ENCODE measurements around the gene TRABD2B.

Gene TRABD2B

GRCh38 chr1:47934243-47934805 lies 62.9 kb downstream of the TRABD2B start:
- H4K20me1 ChIP-seq (ENCODE audit: insufficient read depth, low read length): no peaks in the 10 kb centered on the region
- no peak overlapping the region for H3K4me2 ChIP-seq (ENCODE audit: insufficient read depth, low read length)
- H3K27ac ChIP-seq (ENCODE audit: low read length): no peak overlapping the region
- DNase-seq (no peak), ATAC-seq (ENCODE audit: insufficient read depth, low read depth) (no peak)
- no peak overlapping the region for H2AFZ ChIP-seq (ENCODE audit: low read depth, low read length)
- H3K79me2 ChIP-seq (ENCODE audit: insufficient read depth, low read length): no peaks in the 10 kb centered on the region
- no peak for TF ChIP-seq EZH2 (IDR thresholded peaks at IDR 0.05; ENCODE audit: borderline replicate concordance, low read depth, low read length, severe bottlenecking)
- TF ChIP-seq CTCF (IDR thresholded peaks at IDR 0.05; ENCODE audit: borderline replicate concordance, extremely low read depth, low read length, poor library complexity, severe bottlenecking): no peak
- no peak overlapping the region for H3K9ac ChIP-seq (ENCODE audit: low read depth, low read length)
- no peaks in the 10 kb centered on the region for H3K9me3 ChIP-seq (ENCODE audit: insufficient read depth, low read length, severe bottlenecking)
- H3K27me3 ChIP-seq (ENCODE audit: insufficient read depth, low read length, poor library complexity): peaks cover 6% of the 10 kb centered on the region
- no peak overlapping the region for H3K4me3 ChIP-seq (ENCODE audit: low read depth in 1 of 2, low read length in 2 of 2)
- no peaks in the 10 kb centered on the region for H3K36me3 ChIP-seq (ENCODE audit: insufficient read depth, low read length)
- H3K4me1 ChIP-seq (ENCODE audit: insufficient read depth, low read length): no peaks in the 10 kb centered on the region

- DNase-seq (no peak), ATAC-seq (ENCODE audit: insufficient read depth, low read depth) (no peak)
- TF ChIP-seq CTCF (IDR thresholded peaks at IDR 0.05; ENCODE audit: borderline replicate concordance, extremely low read depth, low read length, poor library complexity, severe bottlenecking): no peak
- no peak for TF ChIP-seq EZH2 (IDR thresholded peaks at IDR 0.05; ENCODE audit: borderline replicate concordance, low read depth, low read length, severe bottlenecking)
- H2AFZ ChIP-seq (ENCODE audit: low read depth, low read length): no peak overlapping the region
- no peak overlapping the region for H3K4me3 ChIP-seq (ENCODE audit: low read depth in 1 of 2, low read length in 2 of 2)
- H3K27me3 ChIP-seq (ENCODE audit: insufficient read depth, low read length, poor library complexity): peaks cover 6% of the 10 kb centered on the region
- no peaks in the 10 kb centered on the region for H4K20me1 ChIP-seq (ENCODE audit: insufficient read depth, low read length)
- no peak overlapping the region for H3K27ac ChIP-seq (ENCODE audit: low read length)
- no peak overlapping the region for H3K9ac ChIP-seq (ENCODE audit: low read depth, low read length)
- no peaks in the 10 kb centered on the region for H3K36me3 ChIP-seq (ENCODE audit: insufficient read depth, low read length)
- H3K9me3 ChIP-seq (ENCODE audit: insufficient read depth, low read length, severe bottlenecking): no peaks in the 10 kb centered on the region
- no peaks in the 10 kb centered on the region for H3K79me2 ChIP-seq (ENCODE audit: insufficient read depth, low read length)
- no peak overlapping the region for H3K4me2 ChIP-seq (ENCODE audit: insufficient read depth, low read length)
- no peaks in the 10 kb centered on the region for H3K4me1 ChIP-seq (ENCODE audit: insufficient read depth, low read length)
These were observed 64.4 kb downstream of the TRABD2B start for GRCh38 chr1:47932743-47933142.

- Histone ChIP-seq H3K27me3 (ENCODE audit: insufficient read depth, low read length, poor library complexity) (peaks cover 6% of the 10 kb centered on the region), H3K9ac (ENCODE audit: low read depth, low read length) (no peak overlapping the region), H3K36me3 (ENCODE audit: insufficient read depth, low read length) (no peaks in the 10 kb centered on the region), H2AFZ (ENCODE audit: low read depth, low read length) (no peak overlapping the region), H3K79me2 (ENCODE audit: insufficient read depth, low read length) (no peaks in the 10 kb centered on the region), H4K20me1 (ENCODE audit: insufficient read depth, low read length) (no peaks in the 10 kb centered on the region), H3K4me3 (ENCODE audit: low read depth in 1 of 2, low read length in 2 of 2) (no peak overlapping the region), H3K4me1 (ENCODE audit: insufficient read depth, low read length) (no peaks in the 10 kb centered on the region), H3K4me2 (ENCODE audit: insufficient read depth, low read length) (no peak overlapping the region), H3K9me3 (ENCODE audit: insufficient read depth, low read length, severe bottlenecking) (no peaks in the 10 kb centered on the region), H3K27ac (ENCODE audit: low read length) (no peak overlapping the region)
- peak; percentile 56 for TF ChIP-seq CTCF (IDR thresholded peaks at IDR 0.05; ENCODE audit: borderline replicate concordance, extremely low read depth, low read length, poor library complexity, severe bottlenecking)
- no peak for TF ChIP-seq EZH2 (IDR thresholded peaks at IDR 0.05; ENCODE audit: borderline replicate concordance, low read depth, low read length, severe bottlenecking)
- DNase-seq (peak; percentile 46), ATAC-seq (ENCODE audit: insufficient read depth, low read depth) (peak; percentile 84)
These were observed 65.8 kb downstream of the TRABD2B start for GRCh38 chr1:47931395-47931794.

All from DND-41 (cell line).